Activated CD4-positive, alpha-beta T cell treated with anti-CD3 and anti-CD28 coated beads, Interleukin-2, amount 50 U/mL, for 16 hours (primary cell): ENCODE results near the gene NUP43.
"Not testable (repeated sequence)": the region's sequence is repeated elsewhere in the genome, so short reads cannot be mapped to it uniquely, and the experiment has no call there.

ENCODE experiments used
- DNase-seq: peaks from one replicate; pipeline ENCODE4 v3.0.0-alpha.2; 2020

Gene NUP43

GRCh38 chr6:149683256-149683859 is 63.0 kb downstream of the NUP43 start:
- DNase-seq: no peak

- DNase-seq: not testable (repeated sequence)
These were observed 64.5 kb downstream of the NUP43 start for GRCh38 chr6:149681845-149682244.

GRCh38 chr6:149681209-149681608 is 65.1 kb downstream of the NUP43 start:
- DNase-seq: no peak

- no peak for DNase-seq
These were observed 65.8 kb downstream of the NUP43 start for GRCh38 chr6:149680503-149680902.
